Stimulated activated CD4-positive, alpha-beta T cell treated with anti-CD3 and anti-CD28 coated beads, TNF-alpha, amount 100 ng/mL, for 24 hours (primary cell): ENCODE measurements around the gene PFDN1.

Experiments used
- DNase-seq, 3 experiments: peaks; one replicate each; pipeline ENCODE4 v3.0.0-alpha.2; 2020; ENCODE audit warnings: low read depth in 3 of 3

The PFDN1 gene

DNA sequence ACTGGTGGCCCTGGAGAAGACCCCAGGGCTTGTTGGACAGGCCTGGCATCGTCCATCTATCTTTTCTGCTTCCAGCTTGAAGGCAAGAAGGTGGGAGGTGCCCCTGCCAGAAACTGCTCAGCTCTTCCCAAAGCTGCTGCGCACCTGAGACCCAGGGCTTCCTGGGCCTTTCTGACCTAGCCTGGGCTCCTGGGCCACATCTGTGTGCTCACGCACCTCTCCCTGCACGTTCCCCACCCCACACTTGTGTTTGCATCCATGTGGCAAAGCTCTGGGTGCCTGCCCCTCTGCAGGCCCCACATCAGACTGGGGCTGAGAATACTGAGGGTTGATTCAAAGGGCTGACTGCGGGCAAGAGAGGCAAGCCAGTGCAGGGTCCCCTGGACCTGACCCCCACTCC, 63.4 kb downstream of the PFDN1 start:
- no peak for DNase-seq

DNA sequence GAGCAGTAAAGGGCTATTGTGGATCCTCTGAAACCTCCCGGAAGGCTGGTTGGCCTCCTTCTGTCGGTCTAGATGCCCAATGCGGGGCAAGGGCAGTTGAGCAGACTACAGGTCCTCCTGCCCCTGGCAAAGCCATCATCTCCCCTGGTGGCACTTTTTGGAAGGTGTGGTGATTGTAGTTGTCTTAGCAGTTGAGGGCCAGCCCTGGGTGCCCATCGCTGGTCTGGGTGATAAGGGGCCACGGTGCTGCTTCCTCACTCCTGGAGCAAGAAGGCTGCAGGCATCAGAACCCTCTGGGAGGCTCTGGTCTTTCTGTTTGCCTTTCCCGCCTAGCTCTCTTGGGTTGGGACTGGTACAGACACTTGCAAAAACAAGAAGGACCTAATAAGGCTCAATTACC, 64.1 kb downstream of the PFDN1 start:
- DNase-seq, result no peak

DNA sequence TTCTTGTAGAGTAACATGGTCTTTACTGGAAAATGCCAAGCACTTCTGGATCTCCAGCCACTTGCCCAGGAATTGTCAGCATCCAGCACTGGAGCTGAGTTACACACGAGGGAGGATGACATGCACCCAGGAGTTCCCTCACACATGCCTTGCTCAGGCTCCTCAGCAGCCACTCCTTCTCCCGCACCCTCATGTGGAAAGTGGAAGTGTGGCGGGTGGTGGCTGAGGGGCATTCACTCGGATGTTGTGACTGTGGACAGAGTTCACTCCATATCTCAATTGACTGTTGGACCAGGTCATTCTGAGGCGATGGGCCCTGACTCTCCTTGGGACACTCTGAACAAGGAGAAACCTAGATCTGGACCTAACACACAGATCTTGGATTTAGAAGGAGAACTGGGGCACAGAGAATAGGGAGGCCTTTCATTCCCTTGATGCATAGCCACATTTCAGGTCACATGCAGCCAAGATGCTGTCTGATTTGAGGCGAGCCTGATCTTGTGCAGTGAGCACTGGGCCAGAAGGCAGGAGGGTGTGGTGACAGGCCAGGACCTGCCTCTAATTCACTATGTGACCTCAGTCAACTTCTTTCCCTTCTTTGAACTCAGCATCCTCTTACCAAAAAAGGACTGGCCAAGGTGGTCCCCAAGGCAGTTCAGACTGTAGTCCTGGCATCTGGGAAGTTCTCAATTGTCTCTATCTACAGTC, 65.9 kb downstream of the PFDN1 start:
- DNase-seq, result no peak

DNA sequence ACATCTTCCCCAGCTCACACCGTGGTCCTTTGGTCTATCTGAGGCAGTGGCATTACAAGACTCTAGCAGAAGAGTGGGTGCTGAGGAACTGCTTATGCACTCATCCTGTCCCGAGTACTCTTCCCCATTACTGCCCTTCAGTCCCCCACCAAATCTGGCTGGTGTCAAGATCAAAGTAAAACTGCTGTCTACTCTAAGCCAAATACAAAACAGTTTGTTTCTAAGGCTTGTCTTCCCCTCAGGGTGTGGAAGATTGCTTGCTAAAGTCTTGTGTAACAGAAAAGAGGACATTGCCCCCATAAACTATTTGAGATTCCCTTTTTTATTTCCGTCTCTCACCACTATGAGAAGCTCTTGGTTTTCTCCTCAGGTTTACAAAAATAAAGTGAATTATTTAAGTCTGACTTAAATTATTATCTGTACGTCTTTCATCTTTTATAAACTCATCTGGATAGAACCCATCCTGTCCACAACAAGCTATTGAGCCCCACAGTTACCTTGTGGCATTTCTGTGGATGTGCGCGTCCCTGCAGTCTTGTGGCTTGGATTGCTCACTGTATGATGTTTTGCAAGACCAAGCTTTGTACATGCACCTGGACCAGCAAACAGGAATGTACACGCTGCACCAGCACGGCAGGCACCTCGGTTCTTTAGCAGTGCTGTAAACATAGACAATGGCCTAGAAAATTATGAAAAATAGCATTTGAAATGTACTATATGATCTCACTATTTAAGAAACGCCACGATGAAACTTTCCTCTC, 66.9 kb downstream of the PFDN1 start:
- no peak for DNase-seq

GRCh38 chr5:140234377-140234989, 68.4 kb downstream of the PFDN1 start:
- DNase-seq, result no peak

- no peak for DNase-seq
These were observed 70.2 kb downstream of the PFDN1 start for GRCh38 chr5:140232731-140233130.

DNA sequence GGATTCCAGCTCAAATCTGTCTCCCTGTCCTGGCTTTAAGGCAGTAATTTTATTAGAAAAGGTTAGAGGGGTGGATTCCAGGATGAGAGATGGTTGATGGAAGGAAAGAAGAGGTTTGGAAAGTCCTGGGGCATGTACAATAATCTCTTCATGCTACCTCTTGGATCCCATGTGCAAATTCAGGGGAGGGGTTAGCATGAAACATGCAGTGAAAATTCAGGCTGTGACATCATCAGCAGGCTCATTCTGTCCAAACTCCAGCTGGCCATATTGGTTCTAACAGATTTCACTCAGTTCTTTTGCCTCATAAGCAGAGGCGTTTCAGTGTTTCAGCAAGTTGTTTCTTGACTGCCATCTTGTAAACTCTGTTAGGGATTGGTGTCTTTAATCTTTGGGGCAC, 72.5 kb downstream of the PFDN1 start:
- no peak for DNase-seq

DNA sequence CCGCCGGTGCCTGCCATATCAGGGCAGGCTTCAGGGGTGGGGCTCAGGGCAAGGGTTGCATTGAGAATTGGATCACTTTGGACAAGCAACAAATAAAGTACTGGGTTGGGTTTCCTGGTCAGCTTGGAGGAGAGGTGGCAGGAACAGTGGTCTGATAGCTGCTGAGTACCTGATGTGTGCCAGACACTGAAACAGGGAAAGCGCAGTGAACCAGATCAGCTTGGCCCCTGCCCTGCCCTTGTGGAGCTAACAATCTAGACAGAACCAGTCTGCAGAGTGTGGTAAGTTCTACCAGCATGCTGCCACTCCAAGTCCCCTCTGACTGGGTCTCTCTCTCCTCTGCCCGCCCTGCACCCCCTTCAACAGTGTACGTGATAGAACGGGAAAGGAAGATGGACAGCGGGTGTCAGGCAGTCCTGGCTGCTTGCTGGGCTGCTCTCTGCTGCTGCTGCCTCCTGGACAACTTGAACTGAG, 74.5 kb downstream of the PFDN1 start:
- no peak for DNase-seq

DNA sequence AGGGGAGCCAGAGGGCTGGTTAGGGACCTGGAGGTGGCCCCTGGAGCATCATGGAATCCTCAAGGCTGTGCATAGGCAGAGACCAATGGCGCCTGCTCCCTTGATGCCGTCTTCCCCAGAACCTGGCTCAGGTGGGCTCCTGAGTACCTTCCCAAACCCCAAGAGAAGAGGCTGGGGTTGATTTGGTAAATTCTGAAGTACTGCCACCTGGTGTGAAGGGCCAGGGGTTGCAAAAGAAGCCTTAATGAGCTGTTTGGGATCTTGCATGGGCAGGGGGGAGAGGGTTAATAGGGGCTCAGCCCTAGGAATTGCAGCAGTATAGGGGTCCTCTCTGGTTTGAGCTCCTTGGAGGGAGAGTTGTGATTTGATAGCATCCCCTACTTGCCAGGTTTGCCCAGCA, 75.9 kb downstream of the PFDN1 start:
- no peak for DNase-seq

- DNase-seq, result no peak
These were observed 77.5 kb downstream of the PFDN1 start for GRCh38 chr5:140225396-140225795.

DNA sequence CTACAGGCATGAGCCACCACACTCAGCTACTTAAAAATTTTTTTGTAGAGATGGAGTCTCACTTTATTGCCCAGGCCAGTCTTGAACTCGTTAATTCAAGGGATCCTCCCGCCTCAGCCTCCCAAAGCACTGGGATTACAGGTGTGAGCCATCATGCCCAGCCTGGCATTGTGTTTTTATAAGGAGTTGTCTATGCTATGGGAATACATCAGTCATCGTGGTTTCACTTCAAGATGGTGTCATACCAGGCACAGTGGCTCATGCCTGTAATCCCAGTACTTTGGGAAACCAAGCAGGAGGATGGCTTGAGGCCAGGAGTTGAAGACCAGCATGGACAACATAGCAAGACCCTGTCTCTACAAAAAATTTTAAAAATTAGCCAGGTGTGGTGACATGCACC, 78.2 kb downstream of the PFDN1 start:
- DNase-seq, result no peak

- DNase-seq, result no peak
These were observed 79.3 kb downstream of the PFDN1 start for GRCh38 chr5:140223567-140223966.

GRCh38 chr5:140222416-140222815, 80.5 kb downstream of the PFDN1 start:
- DNase-seq, result no peak

DNA sequence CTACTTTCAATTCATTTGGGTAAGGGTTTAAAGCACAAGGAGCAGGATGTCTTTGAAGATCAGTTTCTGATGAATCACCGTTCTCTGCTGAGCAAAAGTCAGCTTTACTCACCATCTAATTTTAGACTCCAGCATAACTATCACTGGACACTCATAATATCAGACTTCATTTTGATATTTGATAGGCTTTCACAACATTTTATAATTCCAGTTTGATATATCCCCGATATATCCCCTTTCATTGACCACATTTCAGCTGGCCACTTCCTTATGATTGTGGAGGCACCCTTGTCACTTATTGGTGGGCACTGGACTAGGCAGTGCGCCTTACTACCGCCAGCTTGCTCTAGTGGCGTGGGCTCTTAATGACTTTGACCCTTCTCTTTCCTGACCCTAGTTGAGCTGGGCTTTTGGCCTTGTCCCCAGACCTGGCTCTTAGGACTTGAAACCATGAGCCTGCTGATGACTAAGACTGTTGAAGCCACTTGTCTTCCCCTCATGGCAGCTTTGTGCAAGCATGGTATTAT, 81.1 kb downstream of the PFDN1 start:
- no peak for DNase-seq

- DNase-seq, result no peak
These were observed 82.2 kb downstream of the PFDN1 start for GRCh38 chr5:140220698-140221064.

DNA sequence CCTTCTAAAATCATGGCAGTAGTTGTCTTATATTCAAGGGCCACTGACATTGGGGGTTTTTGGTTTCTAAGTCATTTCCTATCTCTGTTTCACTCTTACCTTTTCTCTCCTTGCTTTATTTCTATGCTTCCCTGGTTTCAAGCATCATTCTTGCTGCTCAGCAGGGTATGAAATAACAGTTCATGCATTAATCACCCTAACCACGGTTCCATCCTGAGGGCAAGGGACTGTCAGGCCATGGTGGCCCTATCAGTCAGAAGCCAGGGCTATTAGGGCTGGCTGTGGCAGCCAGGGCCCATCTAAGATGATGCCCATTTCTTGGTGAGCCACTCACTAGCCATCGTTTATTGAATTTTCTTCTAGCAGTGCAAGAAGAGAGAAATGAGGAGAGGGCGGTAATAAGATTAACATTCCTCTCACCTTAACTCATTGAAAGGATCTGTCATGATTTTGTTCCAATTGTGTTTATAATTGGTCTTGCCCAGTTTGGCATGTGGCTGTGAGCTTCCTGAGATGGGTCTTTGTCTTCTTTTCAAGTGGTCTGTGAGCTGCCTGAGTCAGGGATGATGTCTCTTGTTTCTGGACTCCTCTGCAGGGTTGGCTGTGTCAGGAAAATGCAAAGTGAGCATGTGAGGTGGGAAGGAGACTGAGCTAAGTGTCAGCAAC, 82.7 kb downstream of the PFDN1 start:
- DNase-seq, result no peak

DNA sequence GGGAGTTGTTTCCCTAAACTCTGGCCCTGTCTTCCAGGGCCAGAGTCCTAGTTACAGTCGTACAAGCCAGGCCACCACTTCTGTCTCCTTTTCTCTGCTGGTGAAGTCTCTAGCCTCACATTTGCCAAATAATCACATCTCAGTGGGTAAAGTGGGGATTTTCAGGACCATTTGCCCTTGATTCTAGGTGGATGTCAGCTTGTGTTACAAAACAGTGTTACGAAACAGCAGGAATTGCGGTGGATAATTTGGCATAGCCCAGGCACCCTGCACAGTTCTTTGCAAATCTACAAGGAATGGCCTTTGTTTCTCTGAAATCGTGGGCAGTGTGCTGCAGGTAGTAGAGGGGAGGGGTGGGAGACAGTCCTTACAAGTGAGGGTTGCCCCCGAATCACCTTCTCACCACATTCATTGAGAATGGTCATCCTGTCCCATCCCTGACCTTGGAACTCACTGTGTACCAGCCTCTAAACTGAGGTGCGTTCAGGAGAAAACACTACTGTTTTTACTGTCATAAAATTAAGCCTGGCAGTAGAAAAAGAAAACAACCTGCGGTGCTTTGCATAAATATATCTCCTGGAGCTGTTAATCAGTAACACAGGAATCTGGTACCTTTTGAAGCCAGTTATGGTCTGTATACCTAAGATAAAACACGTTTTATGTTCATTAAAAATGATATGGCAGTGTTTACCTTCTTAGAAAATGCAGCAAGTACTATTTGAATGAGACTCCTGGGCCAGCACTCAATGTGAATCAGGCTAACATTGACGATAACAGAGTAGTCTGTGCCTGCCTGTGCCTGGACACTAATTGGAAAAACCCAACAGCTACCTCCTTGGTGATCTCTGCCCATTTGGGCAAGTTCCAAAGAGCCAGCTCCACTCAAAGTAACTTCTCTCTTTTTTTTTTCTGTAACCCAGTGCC, 83.6 kb downstream of the PFDN1 start:
- no peak for DNase-seq

- DNase-seq, result no peak
These were observed 85.4 kb downstream of the PFDN1 start for GRCh38 chr5:140217299-140218026.

GRCh38 chr5:140216478-140217074, 86.3 kb downstream of the PFDN1 start:
- no peak for DNase-seq

- no peak for DNase-seq
These were observed 87.6 kb downstream of the PFDN1 start for GRCh38 chr5:140215276-140215675.
